ENCODE measurements around the gene MKNK1.
A peak's percentile ranks its signal among the peaks of the same experiment; 100 is the strongest.

Gene MKNK1

DNA sequence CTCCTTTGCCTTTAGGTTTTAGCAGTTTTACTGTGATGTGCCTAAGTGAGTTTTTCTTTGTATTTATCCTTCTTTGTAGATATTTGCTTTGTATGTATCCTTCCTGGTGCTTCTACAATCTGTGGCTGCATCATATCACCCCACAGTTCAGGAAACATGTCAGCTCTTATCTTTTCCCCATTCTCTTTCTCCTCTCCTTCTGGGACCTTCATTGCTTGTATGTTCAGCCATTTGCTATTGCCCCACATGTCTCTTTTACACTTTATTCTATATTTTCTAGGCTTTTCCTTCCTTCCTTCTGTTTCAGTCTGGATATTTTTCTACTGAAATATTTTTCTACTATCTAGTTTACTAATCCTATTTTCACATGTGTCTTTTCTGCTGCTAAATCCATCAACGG lies 67.5 kb downstream of the MKNK1 start:
- no peak for DNase-seq

- peak; percentile 43 for DNase-seq
Measured at GRCh38 chr1:46535063-46535462, 69.0 kb downstream of the MKNK1 start.

DNA sequence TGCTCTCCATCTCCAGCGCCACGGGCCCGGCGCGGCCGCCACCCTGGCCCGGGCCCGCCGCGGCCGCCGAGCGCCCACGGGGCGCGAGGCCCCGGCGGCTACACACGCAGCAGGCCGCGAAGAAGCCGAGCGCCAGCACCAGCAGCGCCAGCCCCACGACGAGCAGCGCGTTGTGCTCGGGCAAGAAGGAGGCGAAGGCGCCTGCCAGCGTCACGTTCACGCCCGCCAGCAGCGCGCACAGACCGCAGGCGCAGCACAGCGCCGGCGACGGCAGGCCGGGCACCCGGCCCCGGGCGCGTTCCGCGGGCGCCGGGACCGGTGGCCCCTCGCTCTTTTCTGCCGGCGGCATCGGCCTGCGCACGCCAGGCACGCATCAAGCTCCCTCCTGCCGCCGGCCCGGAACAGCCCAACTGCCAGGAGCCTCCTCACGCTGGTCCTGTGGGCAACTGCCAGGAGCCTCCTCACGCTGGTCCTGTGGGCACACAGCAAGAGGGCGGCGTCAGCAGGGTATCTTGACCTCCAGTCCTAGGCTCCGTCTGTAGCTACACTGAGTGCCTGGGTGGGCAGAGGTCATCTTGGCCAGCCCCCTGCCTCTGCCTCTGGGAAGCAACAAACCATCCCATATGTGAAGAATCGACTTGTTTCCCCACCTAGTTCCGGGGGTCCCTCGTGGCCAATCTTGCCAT lies 70.7 kb downstream of the MKNK1 start:
- peak; percentile 58 for DNase-seq

GRCh38 chr1:46532498-46533178 lies 71.4 kb downstream of the MKNK1 start:
- peak; percentile 83 for DNase-seq

GRCh38 chr1:46532095-46532494 lies 72.0 kb downstream of the MKNK1 start:
- DNase-seq = peak; percentile 33

- DNase-seq = no peak
Measured at GRCh38 chr1:46530791-46531409, 73.2 kb downstream of the MKNK1 start.

DNA sequence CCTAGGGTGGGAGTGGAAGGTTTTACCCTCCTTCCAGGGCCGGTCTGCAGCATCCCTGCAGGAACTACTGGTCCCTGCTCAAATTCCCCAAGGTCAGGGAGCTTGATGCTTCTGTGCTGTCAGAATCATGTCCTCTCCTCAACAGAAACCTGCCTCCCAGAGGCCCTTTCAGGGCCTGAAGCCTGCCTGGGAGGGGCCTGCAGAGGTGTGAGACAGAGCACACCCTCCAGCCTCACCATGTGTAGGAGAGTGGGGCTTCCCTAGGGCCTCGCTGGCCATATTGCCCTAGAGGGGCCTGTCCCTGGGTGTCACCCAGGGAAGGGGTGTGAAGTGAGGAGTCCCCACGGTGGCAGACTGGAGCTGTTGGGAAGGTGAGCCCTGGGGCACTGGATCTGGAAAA lies 73.8 kb downstream of the MKNK1 start:
- DNase-seq = no peak

GRCh38 chr1:46529031-46529630 lies 74.9 kb downstream of the MKNK1 start:
- no peak for DNase-seq

DNA sequence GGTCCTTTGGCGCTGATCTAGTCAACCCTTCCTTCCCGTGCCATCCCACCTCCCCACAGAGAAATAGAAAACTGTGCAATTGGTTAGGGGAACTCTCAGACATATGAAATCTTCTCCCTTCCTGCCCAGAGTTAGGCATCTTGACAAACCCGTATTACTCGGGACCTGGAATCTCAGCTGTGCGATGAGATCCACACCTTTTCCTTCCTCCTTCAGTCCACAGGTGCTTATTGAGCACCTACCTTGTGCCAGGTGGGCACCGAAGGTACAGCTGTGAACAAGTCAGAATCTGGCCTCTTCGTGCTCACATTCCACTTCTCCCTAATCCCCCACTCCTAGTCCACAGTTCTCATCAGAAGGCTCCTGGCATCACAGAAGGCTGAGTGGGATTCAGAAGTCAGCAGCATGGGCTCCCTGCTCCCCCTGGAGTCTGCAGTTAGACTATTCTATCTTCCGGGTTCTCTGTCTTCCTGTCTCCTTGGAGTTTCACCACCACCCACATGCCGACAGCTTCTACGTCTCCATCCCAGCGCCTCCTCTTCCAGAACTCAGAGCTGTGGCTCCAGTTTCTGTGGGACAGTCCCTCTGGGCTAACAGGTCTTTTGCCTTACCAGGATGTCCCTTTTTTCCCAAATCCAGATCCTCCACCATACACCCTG lies 75.6 kb downstream of the MKNK1 start:
- no peak for DNase-seq

- DNase-seq = peak; percentile 90
Measured at GRCh38 chr1:46527474-46528296, 76.4 kb downstream of the MKNK1 start.

DNA sequence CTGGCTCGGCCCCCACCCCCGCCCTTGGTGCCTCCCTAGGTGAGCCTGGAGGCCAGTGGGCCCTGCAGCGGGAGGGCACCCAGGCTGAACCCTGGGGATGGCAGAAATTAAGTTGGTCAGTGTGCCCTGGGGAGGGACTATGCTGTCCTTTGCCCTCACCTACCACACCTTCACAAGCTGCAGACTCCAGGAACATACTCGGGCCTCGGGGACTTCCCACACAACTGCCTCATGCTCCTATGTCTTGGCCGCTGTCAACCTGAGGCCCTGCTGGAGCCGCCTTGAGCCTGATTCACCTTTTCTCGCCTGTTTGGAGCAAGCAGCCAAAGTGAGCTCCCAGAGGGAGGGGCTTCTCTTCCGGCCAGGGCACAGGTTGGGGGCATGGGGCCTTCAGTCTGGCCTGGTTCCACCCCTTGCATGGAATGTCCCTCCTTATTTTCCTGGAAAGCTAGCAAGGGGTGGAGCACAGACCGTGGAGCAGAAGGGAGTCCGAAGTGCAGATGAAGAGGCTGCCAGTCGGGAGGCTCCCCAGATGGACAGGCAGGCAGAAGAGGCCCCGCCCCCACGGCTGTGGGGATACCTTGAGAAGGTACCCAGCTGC lies 77.3 kb downstream of the MKNK1 start:
- no peak for DNase-seq

DNA sequence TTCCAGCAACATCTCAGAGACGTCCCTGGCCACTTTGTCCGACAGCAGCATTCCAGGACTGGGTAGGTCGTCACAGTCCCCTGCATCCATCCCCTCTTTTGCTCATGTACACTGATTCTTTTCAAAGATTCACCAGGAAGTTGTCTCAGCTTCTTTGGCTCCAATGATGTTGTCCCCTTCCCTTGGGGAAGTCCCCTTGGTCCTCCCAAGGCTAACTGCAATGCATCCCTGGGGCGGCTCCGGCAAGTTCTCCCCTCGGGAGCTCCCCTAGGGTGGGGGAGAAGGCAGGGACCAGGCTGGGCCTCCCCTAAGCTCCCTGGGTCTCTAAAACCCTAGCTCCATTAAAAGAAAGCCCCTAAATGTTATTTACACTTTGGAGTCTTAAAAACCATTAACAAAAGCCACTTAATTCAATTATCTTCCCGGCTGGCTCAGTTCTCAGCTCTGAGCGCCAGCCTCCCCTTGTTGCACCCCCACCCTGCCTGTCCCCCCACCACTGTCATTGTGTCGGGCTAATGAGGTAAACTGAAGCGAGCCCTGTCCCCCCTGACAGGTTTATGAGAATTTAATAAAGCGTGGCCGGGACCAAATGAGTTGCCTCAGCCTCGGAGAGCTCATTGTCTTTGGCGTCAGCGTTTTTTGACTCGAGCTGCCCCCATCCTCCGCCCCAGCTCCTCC lies 77.9 kb downstream of the MKNK1 start:
- DNase-seq = no peak

DNA sequence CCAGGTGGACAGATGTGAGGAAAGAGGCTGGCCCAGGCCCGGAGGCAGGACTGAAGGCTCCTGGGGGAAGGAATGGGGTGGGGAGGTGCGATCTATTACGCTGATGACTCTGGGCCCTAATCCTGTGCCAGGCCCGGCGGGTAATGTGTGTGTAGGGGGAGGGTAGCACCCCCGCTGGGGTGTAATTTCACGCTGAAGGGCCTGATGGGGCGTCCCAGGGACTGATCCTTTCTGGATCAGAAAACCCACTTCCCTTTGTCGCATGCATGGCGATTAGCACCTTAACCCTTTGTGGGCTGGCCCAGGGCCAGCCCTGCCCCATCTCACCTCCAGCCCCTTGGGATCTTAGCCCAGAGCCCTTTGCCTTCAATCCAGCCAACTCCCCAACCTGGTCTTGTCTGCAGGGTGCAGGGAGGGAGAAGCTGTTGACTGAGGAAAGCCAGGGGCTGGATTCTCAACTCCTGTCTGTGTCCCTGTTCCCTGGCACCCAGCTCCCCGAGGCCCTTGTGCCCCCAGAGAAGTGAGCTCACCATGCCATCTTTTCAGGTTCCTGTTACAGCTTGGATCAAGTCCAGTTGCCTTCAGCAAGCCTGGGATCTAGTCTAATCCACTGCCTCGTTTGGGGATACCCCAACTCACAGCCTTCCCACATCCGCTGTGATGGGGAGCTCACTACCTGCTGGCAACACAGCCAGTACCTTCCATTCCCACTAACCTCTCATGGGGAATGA lies 78.7 kb downstream of the MKNK1 start:
- no peak for DNase-seq

GRCh38 chr1:46524843-46525242 lies 79.2 kb downstream of the MKNK1 start:
- no peak for DNase-seq

DNA sequence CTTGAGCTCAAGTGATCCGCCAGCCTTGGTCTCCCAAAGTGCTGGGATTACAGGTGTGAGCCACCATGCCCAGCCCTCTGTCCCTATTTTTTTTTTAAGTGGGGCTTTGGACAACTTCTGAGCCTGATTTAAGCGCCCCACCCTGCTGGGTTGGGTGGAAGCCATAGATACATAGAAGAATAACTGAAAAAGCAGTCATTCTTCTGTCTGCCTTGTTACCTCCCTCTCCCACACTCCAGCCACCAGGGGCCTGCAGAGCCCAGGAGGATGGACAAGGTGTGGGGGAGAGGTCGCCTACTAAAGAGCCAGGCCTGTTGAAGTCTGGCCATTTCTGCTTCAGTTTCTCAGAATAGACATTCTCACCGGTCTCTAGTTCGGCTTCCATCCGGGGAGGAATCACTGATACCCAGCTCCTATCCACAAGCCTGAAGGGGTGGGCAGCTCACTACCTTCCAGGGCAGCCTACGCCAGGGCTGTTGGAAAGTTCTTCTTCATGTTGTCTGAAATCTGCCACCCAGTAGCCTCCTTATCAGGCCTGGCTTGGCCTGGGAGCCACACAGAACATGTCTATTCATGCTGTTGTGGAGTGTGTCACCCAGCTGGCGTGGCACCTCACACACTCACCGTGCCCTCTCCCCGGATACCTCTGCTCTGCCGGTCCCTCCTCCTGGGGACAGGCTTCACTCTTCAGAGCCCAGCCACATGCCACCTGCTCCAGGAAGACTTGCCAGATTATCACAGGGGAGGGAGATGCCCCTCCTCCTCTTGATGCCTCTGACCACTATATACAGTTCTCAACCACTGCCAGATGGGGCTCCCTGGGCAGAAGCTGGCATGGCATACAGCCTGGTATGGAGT lies 80.3 kb downstream of the MKNK1 start:
- no peak for DNase-seq

GRCh38 chr1:46522969-46523320 lies 81.1 kb downstream of the MKNK1 start:
- DNase-seq = no peak

GRCh38 chr1:46522184-46522968 lies 81.7 kb downstream of the MKNK1 start:
- peak; percentile 64 for DNase-seq

DNA sequence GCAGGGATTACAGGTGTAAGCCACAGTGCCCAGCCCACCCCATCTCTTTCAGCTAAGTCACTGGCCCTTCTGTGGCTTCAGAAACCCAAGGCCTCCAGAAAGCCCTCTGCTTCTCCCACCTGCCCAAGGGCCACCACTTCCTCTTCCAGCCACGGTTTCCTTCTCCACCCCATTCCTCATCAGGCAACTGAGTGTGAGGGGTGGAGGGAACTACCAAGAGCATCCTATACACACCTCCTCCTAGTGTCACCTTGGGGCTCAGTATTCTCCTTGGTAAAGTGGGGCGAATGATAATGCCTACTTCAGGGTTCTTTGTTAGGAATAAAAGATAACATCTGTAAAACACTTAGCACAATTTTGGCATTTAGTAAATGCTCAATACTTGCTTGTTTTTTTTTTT lies 82.7 kb downstream of the MKNK1 start:
- no peak for DNase-seq
